H9 (cell line): ENCODE data around the gene AFAP1L1. TPM values are rescaled to one million over a fixed set of nuclear protein-coding genes. Genes with fewer than 3 reads are reported as not detected.

ENCODE experiments used
- DNase-seq: peaks from one replicate; pipeline ENCODE4 v3.0.0-alpha.2; 2017
- H2AFZ ChIP-seq: one replicate; pipeline ENCODE4 v1.6.1; 2013; ENCODE audit warnings: mild to moderate bottlenecking, low read length, control low read depth, moderate library complexity
- H2AK5ac ChIP-seq: 2 replicates; pipeline ENCODE4 v1.6.1; 2013; ENCODE audit warnings: low read length, control low read depth, mixed read lengths; ENCODE audit not compliant: insufficient read length
- H2BK120ac ChIP-seq: one replicate; pipeline ENCODE4 v1.6.1; 2013; ENCODE audit warnings: low read depth, mild to moderate bottlenecking, low read length, control low read depth, inconsistent platforms; ENCODE audit not compliant: poor library complexity, severe bottlenecking
- H2BK12ac ChIP-seq: 2 replicates; pipeline ENCODE4 v1.6.1; 2013; ENCODE audit warnings: low read length, control low read depth, mixed read lengths, low read depth; ENCODE audit not compliant: insufficient read length
- H2BK15ac ChIP-seq: 2 replicates; pipeline ENCODE4 v1.6.1; 2013; ENCODE audit warnings: low read depth, low read length, control low read depth
- H2BK20ac ChIP-seq: one replicate; pipeline ENCODE4 v1.6.1; 2013; ENCODE audit warnings: low read depth, mild to moderate bottlenecking, low read length, control low read depth, inconsistent platforms; ENCODE audit not compliant: poor library complexity, severe bottlenecking
- H2BK5ac ChIP-seq: 2 replicates; pipeline ENCODE4 v1.6.1; 2013; ENCODE audit warnings: low read length, control low read depth, mixed read lengths; ENCODE audit not compliant: insufficient read length
- H3K14ac ChIP-seq: 2 replicates; pipeline ENCODE4 v1.6.1; 2013; ENCODE audit warnings: low read length, control low read depth; ENCODE audit not compliant: insufficient read depth
- H3K18ac ChIP-seq: 2 replicates; pipeline ENCODE4 v1.6.1; 2013; ENCODE audit warnings: low read depth, mild to moderate bottlenecking, mixed read lengths, low read length, control low read depth; ENCODE audit not compliant: insufficient read length
- H3K23ac ChIP-seq: 2 replicates; pipeline ENCODE4 v1.6.1; 2013; ENCODE audit warnings: low read length, control low read depth, mixed read lengths, low read depth; ENCODE audit not compliant: insufficient read length
- H3K23me2 ChIP-seq: 2 replicates; pipeline ENCODE4 v1.6.1; 2013; ENCODE audit warnings: low read depth, mild to moderate bottlenecking, mixed read lengths, low read length, control low read depth; ENCODE audit not compliant: insufficient read length, poor library complexity, severe bottlenecking
- H3K27ac ChIP-seq: 2 replicates; pipeline ENCODE4 v1.5.1; 2013; ENCODE audit warnings: low read length, control low read depth, mixed read lengths, low read depth; ENCODE audit not compliant: insufficient read length
- H3K27me3 ChIP-seq: 2 replicates; pipeline ENCODE4 v1.6.1; 2013; ENCODE audit warnings: low read length, control low read depth, inconsistent platforms; ENCODE audit not compliant: insufficient read depth
- H3K4ac ChIP-seq: 2 replicates; pipeline ENCODE4 v1.6.1; 2013; ENCODE audit warnings: low read depth, mild to moderate bottlenecking, control low read depth, inconsistent platforms, low read length, moderate library complexity
- H3K4me1 ChIP-seq: 2 replicates; pipeline ENCODE4 v1.6.1; 2013; ENCODE audit warnings: low read length, control low read depth, inconsistent platforms; ENCODE audit not compliant: insufficient read depth
- H3K4me2 ChIP-seq: 2 replicates; pipeline ENCODE4 v1.6.1; 2013; ENCODE audit warnings: low read length, control low read depth, mixed read lengths; ENCODE audit not compliant: insufficient read length, insufficient read depth
- H3K56ac ChIP-seq: 2 replicates; pipeline ENCODE4 v1.6.1; 2013; ENCODE audit warnings: low read depth, mild to moderate bottlenecking, mixed read lengths, low read length, control low read depth; ENCODE audit not compliant: insufficient read length
- H3K79me1 ChIP-seq: 2 replicates; pipeline ENCODE4 v1.6.1; 2013; ENCODE audit warnings: low read depth, mild to moderate bottlenecking, moderate library complexity, low read length, control low read depth, inconsistent platforms; ENCODE audit not compliant: insufficient read depth, poor library complexity, severe bottlenecking
- H3K79me2 ChIP-seq: 2 replicates; pipeline ENCODE4 v1.6.1; 2013; ENCODE audit warnings: low read length, control low read depth, inconsistent platforms; ENCODE audit not compliant: insufficient read depth
- H3K9ac ChIP-seq: 2 replicates; pipeline ENCODE4 v1.6.1; 2013; ENCODE audit warnings: low read length, control low read depth, mixed read lengths; ENCODE audit not compliant: insufficient read length; ENCODE audit errors: extremely low read depth
- H3K9me3 ChIP-seq: one replicate; pipeline ENCODE4 v1.6.1; 2013; ENCODE audit warnings: low read depth, low read length, inconsistent platforms; ENCODE audit not compliant: control insufficient read depth
- H3T11ph ChIP-seq: one replicate; pipeline ENCODE4 v1.6.1; 2013; ENCODE audit warnings: mild to moderate bottlenecking, low read length, control low read depth, inconsistent platforms
- H4K20me1 ChIP-seq: one replicate; pipeline ENCODE4 v1.6.1; 2013; ENCODE audit not compliant: control insufficient read depth, insufficient read length, insufficient read depth
- H4K5ac ChIP-seq: 2 replicates; pipeline ENCODE4 v1.6.1; 2013; ENCODE audit warnings: low read depth, mild to moderate bottlenecking, mixed read lengths, low read length, control low read depth; ENCODE audit not compliant: insufficient read length
- H4K8ac ChIP-seq: replicated peaks from 2 replicates; pipeline ENCODE4 v1.6.1; 2013; ENCODE audit warnings: low read length, control low read depth, mixed read lengths, low read depth; ENCODE audit not compliant: insufficient read length
- H4K91ac ChIP-seq: 2 replicates; pipeline ENCODE4 v1.6.1; 2013; ENCODE audit warnings: low read depth, mild to moderate bottlenecking, moderate library complexity, mixed read lengths, low read length, control low read depth; ENCODE audit not compliant: insufficient read length
- H3K27ac Mint-ChIP-seq, 3 experiments: 2 replicates in 2 of 3; 3 replicates in 1 of 3; pipeline ENCODE4 v1.8.0; 2020 to 2021; ENCODE audit warnings: mixed read lengths in 3 of 3, mild to moderate bottlenecking in 1 of 3, moderate library complexity in 1 of 3
- H3K27me3 Mint-ChIP-seq: 2 replicates; pipeline ENCODE4 v1.8.0; 2021; ENCODE audit warnings: low read depth, mild to moderate bottlenecking, moderate library complexity, mixed read lengths
- H3K36me3 Mint-ChIP-seq, 3 experiments: 2 replicates in 2 of 3; 3 replicates in 1 of 3; pipeline ENCODE4 v1.8.0; 2020 to 2021; ENCODE audit warnings: low read depth in 3 of 3, mixed read lengths in 3 of 3; ENCODE audit not compliant: insufficient read depth in 1 of 3
- H3K4me1 Mint-ChIP-seq, 2 experiments: 2 replicates each; pipeline ENCODE4 v1.8.0; 2020; ENCODE audit warnings: mixed read lengths in 2 of 2
- H3K4me3 Mint-ChIP-seq, 2 experiments: 2 replicates in 1 of 2; 3 replicates in 1 of 2; pipeline ENCODE4 v1.8.0; 2020 to 2021; ENCODE audit warnings: mild to moderate bottlenecking in 2 of 2, mixed read lengths in 2 of 2, moderate library complexity in 1 of 2
- H3K9me3 Mint-ChIP-seq, 2 experiments: 2 replicates in 1 of 2; 3 replicates in 1 of 2; pipeline ENCODE4 v1.8.0; 2020; ENCODE audit warnings: mild to moderate bottlenecking in 2 of 2, mixed read lengths in 2 of 2, moderate library complexity in 1 of 2
- CTCF ChIP-seq: fragments of 200-600 bp; sonication (generic); conservative IDR thresholded peaks from 3 replicates; pipeline ENCODE4 v1.8.0; 2021; ENCODE audit warnings: antibody characterized with exemption, mild to moderate bottlenecking
- WGBS: extraction: QIAGEN DNeasy Blood & Tissue Kit; methylation state at CpG from one replicate; pipeline ENCODE4 v1.1.7; 2013; ENCODE audit warnings: missing lambda C conversion rate, low lambda C conversion rate, mixed read lengths; ENCODE audit not compliant: insufficient read length; ENCODE audit errors: extremely low coverage; 5-methylcytosine and 5-hydroxymethylcytosine counted together
- total RNA-seq: library from RNA; stranded (reverse); gene quantifications from 2 replicates; pipeline ENCODE4 v1.2.1, GENCODE V29; 2021

Gene AFAP1L1
- total RNA-seq, 1 experiment from 2014 or later, result 1.8 TPM

GRCh38 chr5:149357370-149358293 lies 86.0 kb downstream of the AFAP1L1 start, which contains the start of gene PCYOX1L:
Gene PCYOX1L (plus strand): TSS chr5:149358046. CDS start chr5:149358069, 23 bp downstream.
- H3K27ac Mint-ChIP-seq, result peak within 1 kb of the TSS in 1 of 3 experiments; percentile 70; a peak in 2 of 7 replicates
- no peaks in the 10 kb centered on the region for H3K9me3 Mint-ChIP-seq
- no peaks in the 10 kb centered on the region for H4K20me1 ChIP-seq
- no peak within 1 kb of the TSS for H2BK20ac ChIP-seq
- no peak within 1 kb of the TSS for H3K23ac ChIP-seq
- H3K27ac ChIP-seq, result no peak within 1 kb of the TSS
- peak within 1 kb of the TSS; percentile 16 for H3K9ac ChIP-seq
- H4K5ac ChIP-seq, result no peak within 1 kb of the TSS
- no peak within 1 kb of the TSS for H2AFZ ChIP-seq
- H3K4me2 ChIP-seq, result peak within 1 kb of the TSS; percentile 75
- H3K9me3 ChIP-seq, result no peaks in the 10 kb centered on the region
- no peak within 1 kb of the TSS for H4K91ac ChIP-seq
- peak; percentile 98 for DNase-seq
- H2BK12ac ChIP-seq, result no peak within 1 kb of the TSS
- H2BK15ac ChIP-seq, result no peak within 1 kb of the TSS
- H3K79me1 ChIP-seq, result no peaks in the 10 kb centered on the region
- no peak within 1 kb of the TSS for H3K56ac ChIP-seq
- peaks cover 4 to 32% (median 17%) of the 10 kb centered on the region in 3 experiments; a peak in 6 of 7 replicates for H3K36me3 Mint-ChIP-seq
- no peak within 1 kb of the TSS for H3K14ac ChIP-seq
- no peak within 1 kb of the TSS for H2AK5ac ChIP-seq
- H3T11ph ChIP-seq, result no peak within 1 kb of the TSS
- no peak within 1 kb of the TSS for H4K8ac ChIP-seq
- peaks cover 4% of the 10 kb centered on the region for H3K23me2 ChIP-seq
- no peak within 1 kb of the TSS for H3K4ac ChIP-seq
- WGBS, result no CpG with 5 or more reads among the region's 61 CpGs
- no peaks in the 10 kb centered on the region for H3K27me3 ChIP-seq
- no peak within 1 kb of the TSS for H3K18ac ChIP-seq
- H3K27me3 Mint-ChIP-seq, result peaks cover 4% of the 10 kb centered on the region; the same call in 1 of the 2 replicates
- H3K4me1 Mint-ChIP-seq, result peaks cover 18% of the 10 kb centered on the region in 2 experiments
- H2BK5ac ChIP-seq, result no peak within 1 kb of the TSS
- no peak within 1 kb of the TSS for H2BK120ac ChIP-seq
- H3K4me1 ChIP-seq, result no peaks in the 10 kb centered on the region; the same call in 1 of the 2 replicates
- no peak for TF ChIP-seq CTCF
- peak within 1 kb of the TSS; percentile 93 to 97 for H3K4me3 Mint-ChIP-seq
- H3K79me2 ChIP-seq, result no peaks in the 10 kb centered on the region
